NCI-H446 treated with DMSO at 0.1 percent for 48 hours (cell line): Measurements from ENCODE around the gene COL1A1.

Experiments used
- DNase-seq: peaks from one replicate; lab custom pipeline; 2025; lab: John Stamatoyannopoulos, UW

The COL1A1 gene

DNA sequence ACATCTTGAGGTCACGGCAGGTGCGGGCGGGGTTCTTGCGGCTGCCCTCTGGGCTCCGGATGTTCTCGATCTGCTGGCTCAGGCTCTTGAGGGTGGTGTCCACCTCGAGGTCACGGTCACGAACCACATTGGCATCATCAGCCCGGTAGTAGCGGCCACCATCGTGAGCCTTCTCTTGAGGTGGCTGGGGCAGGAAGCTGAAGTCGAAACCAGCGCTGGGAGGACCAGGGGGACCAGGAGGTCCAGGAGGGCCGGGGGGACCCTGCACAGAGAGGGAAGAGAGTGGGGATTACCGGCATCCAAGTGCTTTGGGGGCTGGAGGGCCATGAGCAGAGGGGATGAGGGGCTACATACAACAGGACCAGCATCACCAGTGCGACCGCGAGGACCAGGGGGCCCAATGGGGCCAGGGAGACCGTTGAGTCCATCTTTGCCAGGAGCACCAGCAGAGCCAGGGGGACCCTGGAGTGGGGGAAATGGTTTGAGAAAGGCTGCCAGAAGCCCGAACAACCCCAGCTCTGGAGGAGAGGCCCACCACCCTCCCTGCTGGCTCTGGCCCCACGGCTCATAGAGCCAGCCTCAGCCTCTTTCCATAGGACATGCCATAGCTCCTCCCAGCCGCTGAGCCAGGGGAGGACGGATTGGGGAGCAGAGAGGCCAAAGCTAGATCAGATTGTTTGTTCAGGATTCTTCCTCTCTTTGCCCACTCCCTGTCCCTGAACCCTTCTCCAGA is 14.6 kb downstream of the COL1A1 start:
- no peak for DNase-seq

DNA sequence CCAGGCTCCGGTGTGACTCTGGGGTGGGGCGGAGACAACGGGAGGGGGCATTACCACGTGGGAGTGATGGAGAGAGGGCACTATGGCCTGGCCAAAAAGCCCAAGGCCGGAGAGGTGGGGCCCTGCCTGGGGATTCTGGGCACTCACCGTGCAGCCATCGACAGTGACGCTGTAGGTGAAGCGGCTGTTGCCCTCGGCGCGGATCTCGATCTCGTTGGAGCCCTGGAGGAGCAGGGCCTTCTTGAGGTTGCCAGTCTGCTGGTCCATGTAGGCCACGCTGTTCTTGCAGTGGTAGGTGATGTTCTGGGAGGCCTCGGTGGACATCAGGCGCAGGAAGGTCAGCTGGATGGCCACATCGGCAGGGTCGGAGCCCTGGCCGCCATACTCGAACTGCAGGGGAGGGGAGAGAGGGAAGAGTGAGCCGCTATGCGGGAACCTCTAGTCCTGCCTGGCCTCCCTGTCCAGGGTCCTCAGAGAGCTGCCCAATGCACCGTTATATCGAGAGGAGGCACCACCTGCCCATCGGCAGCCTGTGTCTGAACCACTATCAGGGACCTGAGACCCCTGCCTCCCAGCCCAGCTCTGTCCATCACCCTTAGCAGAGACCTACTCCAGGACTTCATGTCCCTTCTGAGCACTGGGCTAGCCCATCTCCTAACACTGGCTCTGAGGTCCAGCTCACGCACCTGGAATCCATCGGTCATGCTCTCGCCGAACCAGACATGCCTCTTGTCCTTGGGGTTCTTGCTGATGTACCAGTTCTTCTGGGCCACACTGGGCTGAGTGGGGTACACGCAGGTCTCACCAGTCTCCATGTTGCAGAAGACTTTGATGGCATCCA is 15.6 kb downstream of the COL1A1 start:
- DNase-seq = no peak

DNA sequence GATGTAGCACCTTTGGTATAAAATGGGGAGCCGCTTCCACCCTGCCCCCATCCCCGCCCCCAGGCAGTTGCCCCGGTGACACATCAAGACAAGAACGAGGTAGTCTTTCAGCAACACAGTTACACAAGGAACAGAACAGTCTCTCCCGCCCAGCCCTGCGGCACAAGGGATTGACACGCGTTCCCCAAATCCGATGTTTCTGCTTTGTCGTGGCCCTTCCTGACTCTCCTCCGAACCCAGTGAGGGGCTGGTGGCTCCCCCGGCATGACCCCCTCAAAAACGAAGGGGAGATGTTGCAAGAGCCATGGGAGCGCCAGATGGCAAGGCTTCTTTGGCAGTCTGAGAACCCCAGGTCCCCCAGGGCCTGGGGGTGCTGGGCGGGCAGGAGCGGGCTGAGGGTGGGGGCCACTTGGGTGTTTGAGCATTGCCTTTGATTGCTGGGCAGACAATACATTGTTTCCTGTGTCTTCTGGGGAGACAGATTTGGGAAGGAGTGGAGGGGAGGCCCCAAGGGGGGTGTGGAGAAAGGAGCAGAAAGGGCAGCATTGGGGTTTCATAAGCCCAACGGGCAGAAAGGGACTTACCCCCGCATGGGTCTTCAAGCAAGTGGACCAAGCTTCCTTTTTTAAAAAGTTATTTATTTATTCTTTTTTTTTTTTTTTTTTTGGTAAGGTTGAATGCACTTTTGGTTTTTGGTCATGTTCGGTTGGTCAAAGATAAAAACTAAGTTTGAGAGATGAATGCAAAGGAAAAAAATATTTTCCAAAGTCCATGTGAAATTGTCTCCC is 16.6 kb downstream of the COL1A1 start:
- DNase-seq = no peak

DNA sequence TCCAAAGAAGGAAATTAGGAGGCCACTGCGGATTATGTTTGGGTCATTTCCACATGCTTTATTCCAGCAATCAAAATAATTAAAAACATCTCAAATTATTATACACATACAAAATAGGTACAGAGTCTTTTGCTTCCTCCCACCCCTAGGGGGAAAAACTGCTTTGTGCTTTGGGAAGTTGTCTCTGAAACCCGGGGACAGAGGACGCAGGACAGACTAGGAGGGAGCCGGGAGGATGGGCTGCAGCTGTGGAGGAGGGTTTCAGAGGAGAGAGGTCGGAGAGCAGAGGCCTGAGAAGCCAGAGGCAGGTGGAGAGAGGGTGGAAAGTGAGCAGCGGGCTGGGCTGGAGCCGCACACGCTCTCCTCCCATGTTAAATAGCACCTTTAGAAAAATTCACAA is 17.4 kb downstream of the COL1A1 start:
- DNase-seq = no peak

GRCh38 chr17:50183421-50183994 is 17.9 kb downstream of the COL1A1 start:
- DNase-seq = no peak

DNA sequence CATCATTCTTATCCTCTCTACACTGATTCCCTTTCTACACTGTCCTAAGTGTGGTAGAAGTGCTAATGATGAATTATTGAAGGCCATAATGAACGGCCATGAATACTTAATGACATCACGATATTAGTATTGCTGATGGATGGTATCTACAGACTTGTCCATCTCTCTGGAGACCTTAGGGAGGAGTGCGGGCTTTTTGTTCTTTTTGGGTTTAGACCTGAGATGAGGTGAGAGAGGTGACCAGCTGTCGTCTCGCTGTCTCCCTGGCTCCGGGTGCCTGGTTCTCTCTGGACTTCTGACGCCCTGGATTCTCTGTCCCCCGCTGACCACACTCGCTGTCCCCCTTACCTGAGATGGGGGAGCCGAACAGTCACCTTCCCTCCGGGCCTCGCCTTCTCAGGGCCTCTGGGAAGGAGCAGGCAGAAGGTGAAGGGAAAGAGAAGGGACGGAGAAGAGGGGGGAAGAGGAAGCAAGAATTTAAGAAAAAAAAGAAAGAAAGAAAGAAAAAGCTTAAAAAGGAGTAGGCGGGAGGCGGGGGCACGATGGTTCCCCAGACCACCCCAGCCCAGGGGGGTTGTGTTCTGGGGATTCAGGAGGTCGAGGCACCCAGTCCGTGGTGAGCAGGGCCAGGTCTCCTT is 18.5 kb downstream of the COL1A1 start:
- DNase-seq = no peak

- no peak for DNase-seq
Measured at GRCh38 chr17:50181591-50182560, 19.6 kb downstream of the COL1A1 start.

DNA sequence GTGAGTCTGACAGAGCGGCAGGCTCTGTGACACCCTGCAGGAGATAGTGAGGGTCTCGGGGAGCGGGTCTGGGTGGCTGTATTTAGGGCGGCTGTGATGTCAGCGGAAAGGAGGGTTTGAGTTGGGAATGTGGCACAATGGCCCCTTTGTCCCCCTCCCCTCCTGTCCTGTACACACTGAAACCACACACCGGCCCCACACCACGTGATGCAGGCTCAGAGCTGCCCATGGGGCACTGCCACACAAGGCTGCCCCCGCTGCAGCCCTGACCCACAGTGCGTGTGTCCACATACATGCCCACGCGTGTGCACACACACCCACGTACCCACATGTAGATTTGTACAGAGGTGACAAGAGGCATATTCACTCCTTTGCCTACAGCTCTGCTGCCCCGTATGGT is 20.3 kb downstream of the COL1A1 start:
- DNase-seq = no peak

DNA sequence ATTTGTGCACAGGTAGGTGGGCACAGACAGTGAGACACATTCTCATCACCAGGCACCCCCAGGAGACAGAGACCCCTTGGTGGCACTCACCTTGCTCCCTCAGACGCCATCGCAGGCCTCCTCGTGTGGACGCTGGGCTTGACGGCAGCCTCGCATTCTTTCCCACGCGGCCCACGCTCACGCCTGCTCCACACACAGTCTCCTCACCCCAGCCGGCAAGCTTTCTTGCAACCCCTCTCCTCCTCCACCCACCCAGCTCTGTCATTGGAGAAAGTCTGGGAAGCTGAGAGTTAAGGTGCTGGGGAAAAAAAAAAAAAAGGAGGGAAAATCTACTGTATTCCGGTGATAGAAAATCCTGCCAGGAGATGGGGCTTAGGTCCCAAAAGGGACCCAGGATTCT is 20.8 kb downstream of the COL1A1 start:
- DNase-seq = no peak

DNA sequence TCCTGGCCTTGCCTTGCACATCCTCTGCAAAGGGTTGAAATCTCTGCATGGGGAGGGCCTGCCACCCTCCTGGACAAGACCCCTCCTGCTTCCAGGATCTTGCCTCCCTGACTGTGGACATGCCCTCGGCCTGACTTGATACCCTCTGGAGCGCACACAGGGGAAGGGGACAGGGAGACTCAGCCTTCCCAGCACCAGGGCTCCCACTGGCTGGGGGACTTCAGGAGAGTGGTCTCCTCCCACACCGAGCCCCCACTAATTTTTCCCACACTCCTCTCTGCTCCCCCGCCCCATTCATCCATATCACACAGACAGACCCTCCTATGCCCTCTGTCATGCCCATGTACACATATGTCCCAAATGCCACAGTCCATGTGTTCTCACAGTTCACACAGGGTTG is 21.3 kb downstream of the COL1A1 start:
- DNase-seq = no peak

DNA sequence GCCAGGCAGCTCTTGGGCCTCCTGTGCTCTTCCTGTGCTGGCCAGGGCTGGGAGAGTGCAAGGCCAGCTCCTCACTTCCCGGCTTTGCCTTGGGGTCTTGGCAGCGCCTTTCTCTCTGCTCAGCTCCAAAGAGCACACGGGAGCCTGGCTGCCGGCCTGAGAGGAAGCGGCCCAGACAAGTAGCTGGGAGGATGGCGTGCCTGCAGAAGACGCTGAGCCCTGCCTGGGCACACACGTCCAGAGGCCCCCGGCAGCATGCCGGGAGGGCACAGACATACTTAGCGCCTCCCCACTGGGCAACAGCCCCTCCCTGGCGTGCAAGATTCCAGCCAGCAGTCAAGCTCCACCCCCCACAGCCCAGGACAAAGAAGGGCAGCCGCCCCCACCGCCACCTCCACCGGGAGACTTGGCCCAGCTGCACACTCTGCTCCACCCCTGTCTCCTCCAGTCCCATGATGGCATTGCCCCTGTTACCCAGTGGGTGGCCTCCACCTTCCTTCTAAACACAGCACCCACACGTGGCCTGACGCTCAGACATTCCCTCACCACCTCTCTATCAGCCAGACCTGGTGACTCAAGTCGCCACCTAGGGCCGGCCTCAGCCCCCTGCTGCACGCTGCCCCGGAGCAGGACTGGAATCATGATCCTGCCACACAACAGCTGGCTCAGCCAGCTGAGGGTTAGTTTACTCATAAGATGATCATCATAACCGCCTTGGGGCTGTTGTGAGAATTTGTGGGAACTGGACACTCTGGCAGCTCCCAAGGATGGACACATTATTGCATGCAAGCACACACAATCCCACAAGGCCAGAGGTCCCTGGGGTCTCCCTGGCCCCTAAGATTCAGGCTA is 23.2 kb downstream of the COL1A1 start:
- DNase-seq = peak; percentile 55

DNA sequence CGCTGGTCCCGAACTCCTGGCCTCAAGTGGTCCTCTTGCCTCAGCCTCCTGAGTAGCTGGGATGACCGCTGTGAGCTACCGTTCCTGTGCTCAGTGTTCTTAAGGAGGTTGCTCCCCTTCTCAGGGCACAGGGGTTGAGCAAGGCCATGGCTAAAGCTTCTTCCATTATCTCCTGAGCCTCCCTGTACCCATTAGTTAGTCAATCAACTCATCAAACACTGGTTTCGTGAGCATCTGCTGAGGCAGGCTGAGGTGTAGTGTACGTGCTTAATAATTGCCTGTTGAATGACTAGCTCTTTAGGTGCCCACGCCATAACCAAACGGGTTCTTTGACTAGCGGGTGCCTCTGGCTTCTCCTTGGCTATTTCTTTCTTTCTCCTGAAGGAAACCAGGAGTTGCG is 24.0 kb downstream of the COL1A1 start:
- DNase-seq = no peak

- DNase-seq = no peak
Measured at GRCh38 chr17:50176559-50177357, 24.7 kb downstream of the COL1A1 start.

GRCh38 chr17:50175035-50175807 is 26.2 kb downstream of the COL1A1 start:
- DNase-seq = no peak

GRCh38 chr17:50174444-50174843 is 27.0 kb downstream of the COL1A1 start:
- no peak for DNase-seq

- DNase-seq = no peak
Measured at GRCh38 chr17:50173335-50173941, 28.0 kb downstream of the COL1A1 start.

DNA sequence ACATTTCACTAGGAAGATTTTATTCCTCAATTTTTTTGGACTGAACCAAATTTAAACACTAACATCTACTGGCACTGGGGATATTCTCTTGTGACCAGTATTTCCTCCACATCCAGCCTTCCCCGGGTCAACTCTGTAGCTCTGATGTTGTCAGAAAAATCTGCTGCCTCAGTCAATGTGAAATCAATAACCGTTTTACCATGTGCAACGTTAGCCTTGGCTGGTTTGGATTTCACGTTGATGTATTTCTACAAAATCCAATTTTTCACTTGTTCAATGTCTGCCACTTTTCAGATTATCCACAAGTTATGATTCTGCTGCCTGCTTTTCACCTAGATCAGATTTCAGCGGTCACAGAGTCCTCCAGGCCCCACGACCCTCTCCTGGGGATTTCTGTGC is 28.5 kb downstream of the COL1A1 start:
- no peak for DNase-seq

- no peak for DNase-seq
Measured at GRCh38 chr17:50172130-50172529, 29.3 kb downstream of the COL1A1 start.
